ENCODE data around the gene RAC3. TPM values are rescaled to one million over a fixed set of nuclear protein-coding genes. Genes with fewer than 3 reads are reported as not detected.

Gene RAC3
- total and polyA plus RNA-seq, 3 donors from 2014 or later: 42.3 to 102 (median 74.3) TPM

DNA sequence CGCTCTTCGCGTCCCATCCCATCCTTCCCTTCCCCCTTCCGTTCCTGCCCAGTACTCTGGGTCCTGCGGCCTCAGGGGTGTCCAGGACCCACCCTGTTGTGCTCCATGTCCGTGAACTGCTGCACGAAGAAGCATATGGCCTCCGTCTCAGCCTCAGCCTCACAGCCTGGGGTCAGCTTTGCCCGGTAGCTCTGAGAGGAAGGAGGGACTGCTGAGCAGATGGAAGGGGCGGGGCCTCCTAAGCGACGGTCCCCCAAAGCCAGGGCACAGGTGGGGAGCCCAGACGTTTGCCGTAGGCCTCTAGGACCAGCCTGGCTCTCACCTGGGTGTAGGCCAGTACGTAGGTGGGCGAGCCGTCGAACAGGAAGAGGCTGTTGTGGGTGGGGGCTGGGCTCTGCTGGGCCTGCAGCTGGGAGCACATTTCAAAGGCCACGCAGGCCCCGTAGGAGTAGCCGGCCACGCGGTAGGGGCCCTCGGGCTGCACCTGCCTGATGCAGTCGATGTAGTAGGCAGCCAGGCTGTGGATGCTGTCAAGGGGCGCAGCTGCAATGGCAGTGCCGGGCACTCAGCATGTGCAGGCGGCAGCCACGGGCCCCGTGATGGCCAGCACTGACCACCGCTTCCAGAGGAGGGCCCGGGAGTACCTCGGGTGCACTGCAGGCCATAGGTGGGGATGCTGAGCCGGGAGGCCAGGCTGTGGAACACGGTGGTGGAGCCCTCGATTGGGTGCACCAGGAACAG, 48.7 kb downstream of the RAC3 start:
- no peak overlapping the region for H3K27ac ChIP-seq
- H3K4me1 ChIP-seq: peaks cover 22% of the 10 kb centered on the region
- no peaks in the 10 kb centered on the region for H3K36me3 ChIP-seq (ENCODE audit: low read depth, missing control alignments)
- TF ChIP-seq, protein P1, sequence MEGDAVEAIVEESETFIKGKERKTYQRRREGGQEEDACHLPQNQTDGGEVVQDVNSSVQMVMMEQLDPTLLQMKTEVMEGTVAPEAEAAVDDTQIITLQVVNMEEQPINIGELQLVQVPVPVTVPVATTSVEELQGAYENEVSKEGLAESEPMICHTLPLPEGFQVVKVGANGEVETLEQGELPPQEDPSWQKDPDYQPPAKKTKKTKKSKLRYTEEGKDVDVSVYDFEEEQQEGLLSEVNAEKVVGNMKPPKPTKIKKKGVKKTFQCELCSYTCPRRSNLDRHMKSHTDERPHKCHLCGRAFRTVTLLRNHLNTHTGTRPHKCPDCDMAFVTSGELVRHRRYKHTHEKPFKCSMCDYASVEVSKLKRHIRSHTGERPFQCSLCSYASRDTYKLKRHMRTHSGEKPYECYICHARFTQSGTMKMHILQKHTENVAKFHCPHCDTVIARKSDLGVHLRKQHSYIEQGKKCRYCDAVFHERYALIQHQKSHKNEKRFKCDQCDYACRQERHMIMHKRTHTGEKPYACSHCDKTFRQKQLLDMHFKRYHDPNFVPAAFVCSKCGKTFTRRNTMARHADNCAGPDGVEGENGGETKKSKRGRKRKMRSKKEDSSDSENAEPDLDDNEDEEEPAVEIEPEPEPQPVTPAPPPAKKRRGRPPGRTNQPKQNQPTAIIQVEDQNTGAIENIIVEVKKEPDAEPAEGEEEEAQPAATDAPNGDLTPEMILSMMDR (IDR thresholded peaks at IDR 0.05): no peak
- TF ChIP-seq POLR2A (IDR thresholded peaks at IDR 0.05): no peak
- no peaks in the 10 kb centered on the region for H3K9me3 ChIP-seq
- 92 to 93% methylated on average over 23 to 36 of the region's 36 CpGs for WGBS, 2 donors
- H3K27me3 ChIP-seq: no peaks in the 10 kb centered on the region
- no peak overlapping the region for H3K4me3 ChIP-seq
- intact Hi-C loops (cut with DNase I; ENCODE audit: low total_unique reads): no loop called here
- no peak for DNase-seq

DNA sequence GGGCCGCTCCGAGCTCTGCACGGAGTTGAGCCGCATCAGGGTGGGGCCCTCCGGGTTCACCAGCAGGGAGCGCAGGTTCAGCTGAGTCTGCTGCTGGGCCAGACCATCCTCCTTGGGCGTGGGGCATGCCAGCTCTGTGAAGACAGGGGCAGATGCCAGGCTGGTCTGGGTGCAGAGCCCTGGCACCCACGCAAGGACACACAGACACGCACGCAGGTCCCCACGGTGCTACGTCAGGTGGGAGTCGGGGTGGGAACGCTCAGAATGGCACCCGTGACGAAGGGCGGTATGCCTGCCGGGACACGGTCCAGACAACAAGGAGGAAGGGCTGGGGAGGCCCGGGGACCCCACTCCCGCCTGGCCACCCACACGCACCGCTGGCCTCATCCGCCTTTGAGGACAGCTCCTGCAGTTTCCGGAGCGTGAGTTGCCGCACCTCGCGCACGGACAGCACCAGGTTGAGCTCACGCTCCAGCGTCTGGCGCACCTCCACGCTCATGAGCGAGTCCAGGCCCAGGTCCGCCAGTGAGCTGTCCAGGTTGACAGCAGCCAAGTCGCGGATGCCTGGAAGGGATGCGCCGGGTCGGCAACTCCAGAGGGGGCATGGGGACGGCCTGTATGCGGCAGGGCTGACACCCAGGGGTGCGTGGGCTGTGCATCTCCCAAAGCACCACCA, 49.4 kb downstream of the RAC3 start:
- no peak for DNase-seq
- no peak overlapping the region for H3K27ac ChIP-seq
- no peak for TF ChIP-seq POLR2A (IDR thresholded peaks at IDR 0.05)
- TF ChIP-seq, protein P1 (IDR thresholded peaks at IDR 0.05): no peak
- H3K36me3 ChIP-seq (ENCODE audit: low read depth, missing control alignments): no peaks in the 10 kb centered on the region
- WGBS, 2 donors: 93 to 95% methylated on average over 30 to 41 of the region's 44 CpGs
- no peaks in the 10 kb centered on the region for H3K9me3 ChIP-seq
- peaks cover 22% of the 10 kb centered on the region for H3K4me1 ChIP-seq
- intact Hi-C loops (cut with DNase I; ENCODE audit: low total_unique reads): no loop called here
- no peak overlapping the region for H3K4me3 ChIP-seq
- no peaks in the 10 kb centered on the region for H3K27me3 ChIP-seq

DNA sequence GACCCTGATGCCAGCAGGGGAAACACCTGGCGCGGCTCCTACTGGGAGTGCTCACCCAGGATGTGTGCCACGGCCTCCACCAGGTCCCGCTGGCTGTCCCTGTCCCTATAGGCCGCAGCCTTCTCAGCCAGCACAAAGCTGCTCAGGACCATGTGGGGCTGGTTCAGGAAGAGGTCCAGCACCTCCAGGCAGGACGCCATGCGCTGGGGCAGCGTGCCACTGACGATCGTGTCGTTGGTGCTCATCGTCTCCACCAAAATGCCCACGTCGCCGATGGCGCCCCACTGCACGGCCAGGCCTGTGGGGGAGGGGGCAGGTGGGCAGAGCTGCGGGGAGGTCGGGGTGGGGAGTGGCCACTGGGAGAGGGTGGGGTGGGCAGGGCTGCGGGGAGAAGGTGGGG, 50.1 kb downstream of the RAC3 start:
- Histone ChIP-seq H3K27ac (no peak overlapping the region), H3K36me3 (ENCODE audit: low read depth, missing control alignments) (no peaks in the 10 kb centered on the region), H3K9me3 (no peaks in the 10 kb centered on the region), H3K4me1 (peaks cover 19% of the 10 kb centered on the region), H3K27me3 (no peaks in the 10 kb centered on the region), H3K4me3 (no peak overlapping the region)
- TF ChIP-seq, protein P1 (IDR thresholded peaks at IDR 0.05): no peak
- intact Hi-C loops (cut with DNase I; ENCODE audit: low total_unique reads): no loop called here
- no peak for DNase-seq
- WGBS, 2 donors: 88 to 95% methylated on average over 4 to 18 of the region's 20 CpGs

DNA sequence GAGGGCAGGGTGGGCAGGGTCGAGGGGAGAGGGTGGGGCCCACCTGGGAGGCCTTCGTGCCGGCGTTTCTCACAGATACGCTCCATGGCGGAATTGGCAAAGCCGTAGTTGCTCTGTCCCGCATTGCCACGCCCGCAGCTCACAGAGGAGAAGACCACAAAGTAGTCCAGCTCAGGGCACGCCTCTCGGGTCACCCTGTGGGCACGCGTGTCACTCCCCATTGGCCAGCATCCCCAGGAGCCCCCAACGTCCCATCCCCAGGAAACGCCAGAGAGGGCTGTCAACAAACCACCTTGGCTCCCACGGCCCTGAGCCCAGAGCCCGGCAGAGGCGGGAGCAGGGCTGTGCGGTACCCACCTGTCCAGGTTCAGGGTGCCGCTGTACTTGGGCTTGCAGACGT, 50.5 kb downstream of the RAC3 start:
- intact Hi-C loops (cut with DNase I; ENCODE audit: low total_unique reads): no loop called here
- Histone ChIP-seq H3K4me1 (peaks cover 15% of the 10 kb centered on the region), H3K4me3 (no peak overlapping the region), H3K27ac (no peak overlapping the region), H3K9me3 (no peaks in the 10 kb centered on the region), H3K36me3 (ENCODE audit: low read depth, missing control alignments) (no peaks in the 10 kb centered on the region), H3K27me3 (no peaks in the 10 kb centered on the region)
- WGBS, 2 donors: 92% methylated on average over 21 of the region's 22 CpGs; no CpG with 5 or more reads in 1 of the 2 donors
- no peak for DNase-seq
- TF ChIP-seq, protein P1 (IDR thresholded peaks at IDR 0.05): no peak
- TF ChIP-seq POLR2A (IDR thresholded peaks at IDR 0.05): no peak

All from testis (tissue), 3 donors.